Endothelial cell (in vitro differentiated cells): ENCODE data around the gene FOXL1. TPM values are rescaled to one million over a fixed set of nuclear protein-coding genes. Genes with fewer than 3 reads are reported as not detected.

Source experiments
- DNase-seq: peaks from one replicate; pipeline ENCODE4 v3.0.0; 2021; ENCODE audit warnings: low spot score
- H3K27ac Mint-ChIP-seq: one replicate; pipeline ENCODE4 v1.8.0; 2021; ENCODE audit warnings: mixed read lengths, inconsistent platforms; ENCODE audit not compliant: unreplicated experiment
- H3K27me3 Mint-ChIP-seq: one replicate; pipeline ENCODE4 v1.8.0; 2021; ENCODE audit warnings: mild to moderate bottlenecking, moderate library complexity, mixed read lengths, inconsistent platforms; ENCODE audit not compliant: unreplicated experiment
- H3K36me3 Mint-ChIP-seq: one replicate; pipeline ENCODE4 v1.8.0; 2021; ENCODE audit warnings: mild to moderate bottlenecking, low read depth, mixed read lengths, inconsistent platforms; ENCODE audit not compliant: unreplicated experiment
- H3K4me1 Mint-ChIP-seq: one replicate; pipeline ENCODE4 v1.8.0; 2021; ENCODE audit warnings: mild to moderate bottlenecking, mixed read lengths, inconsistent platforms; ENCODE audit not compliant: unreplicated experiment
- H3K4me3 Mint-ChIP-seq: one replicate; pipeline ENCODE4 v1.8.0; 2021; ENCODE audit warnings: mild to moderate bottlenecking, mixed read lengths, inconsistent platforms; ENCODE audit not compliant: unreplicated experiment
- H3K9me3 Mint-ChIP-seq: one replicate; pipeline ENCODE4 v1.8.0; 2021; ENCODE audit warnings: mixed read lengths, inconsistent platforms; ENCODE audit not compliant: unreplicated experiment
- CTCF ChIP-seq: fragments of 200-600 bp; sonication (generic); IDR thresholded peaks from one replicate; pipeline ENCODE4 v1.5.0; 2021; ENCODE audit warnings: antibody characterized with exemption; ENCODE audit not compliant: unreplicated experiment
- total RNA-seq: library from RNA; stranded (reverse); fragmentation: NEBNext Ultra II Directional; extraction: Animal tissue kit (Norgen Biotek cat#: 25700); gene quantifications from one replicate; pipeline ENCODE4 v1.2.1, GENCODE V29; 2021; ENCODE audit not compliant: unreplicated experiment

The FOXL1 gene
- total RNA-seq, 1 donor from 2014 or later, result 3.4 TPM

GRCh38 chr16:86531641-86532525 lies 46.5 kb upstream of the FOXL1 start:
- no peak overlapping the region for H3K27ac Mint-ChIP-seq
- H3K4me3 Mint-ChIP-seq, result no peak overlapping the region
- no peak for TF ChIP-seq CTCF
- H3K4me1 Mint-ChIP-seq, result no peaks in the 10 kb centered on the region
- no peaks in the 10 kb centered on the region for H3K27me3 Mint-ChIP-seq
- no peaks in the 10 kb centered on the region for H3K9me3 Mint-ChIP-seq
- H3K36me3 Mint-ChIP-seq, result peaks cover 21% of the 10 kb centered on the region
- no peak for DNase-seq

- H3K9me3 Mint-ChIP-seq, result no peaks in the 10 kb centered on the region
- no peak overlapping the region for H3K4me3 Mint-ChIP-seq
- no peaks in the 10 kb centered on the region for H3K27me3 Mint-ChIP-seq
- TF ChIP-seq CTCF, result no peak
- no peaks in the 10 kb centered on the region for H3K4me1 Mint-ChIP-seq
- peaks cover 21% of the 10 kb centered on the region for H3K36me3 Mint-ChIP-seq
- H3K27ac Mint-ChIP-seq, result no peak overlapping the region
- no peak for DNase-seq
These were observed 45.9 kb upstream of the FOXL1 start for GRCh38 chr16:86532526-86532815.

- Mint-ChIP-seq H3K4me1 (no peaks in the 10 kb centered on the region), H3K9me3 (no peaks in the 10 kb centered on the region), H3K36me3 (peaks cover 21% of the 10 kb centered on the region), H3K4me3 (no peak overlapping the region), H3K27ac (no peak overlapping the region), H3K27me3 (no peaks in the 10 kb centered on the region)
- no peak for TF ChIP-seq CTCF
- no peak for DNase-seq
These were observed 45.3 kb upstream of the FOXL1 start for GRCh38 chr16:86533076-86533475.

- Mint-ChIP-seq H3K27me3 (no peaks in the 10 kb centered on the region), H3K9me3 (no peaks in the 10 kb centered on the region)
These were observed 44.5 kb upstream of the FOXL1 start for GRCh38 chr16:86533767-86534351.

More at GRCh38 chr16:86533767-86534351, 44.5 kb upstream of the FOXL1 start:
- Mint-ChIP-seq H3K4me1 (no peaks in the 10 kb centered on the region), H3K4me3 (no peak overlapping the region), H3K27ac (no peak overlapping the region), H3K36me3 (peaks cover 24% of the 10 kb centered on the region)
- DNase-seq, result no peak
- TF ChIP-seq CTCF, result no peak
